ENCODE data around the gene LRRTM3.

DNA sequence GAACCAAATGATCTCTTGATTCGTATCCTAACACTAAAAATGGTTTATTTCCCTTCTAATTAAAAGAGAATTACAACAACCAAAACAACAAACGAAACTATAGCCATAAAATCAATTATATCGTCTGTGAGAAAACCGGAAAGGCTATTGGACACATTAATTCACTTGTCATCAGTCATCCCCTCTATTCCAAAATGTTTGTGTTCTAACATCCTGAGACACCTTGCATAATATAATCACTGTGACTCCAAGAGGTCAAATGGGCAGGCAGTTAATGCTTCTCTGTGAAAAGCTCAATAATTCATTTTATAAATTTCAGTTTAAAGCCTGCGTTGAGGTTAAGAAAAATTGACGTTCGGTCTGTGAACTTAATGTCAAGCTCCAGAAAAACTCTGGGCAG is 463 bp upstream of the LRRTM3 start:
- TF ChIP-seq, protein P1, sequence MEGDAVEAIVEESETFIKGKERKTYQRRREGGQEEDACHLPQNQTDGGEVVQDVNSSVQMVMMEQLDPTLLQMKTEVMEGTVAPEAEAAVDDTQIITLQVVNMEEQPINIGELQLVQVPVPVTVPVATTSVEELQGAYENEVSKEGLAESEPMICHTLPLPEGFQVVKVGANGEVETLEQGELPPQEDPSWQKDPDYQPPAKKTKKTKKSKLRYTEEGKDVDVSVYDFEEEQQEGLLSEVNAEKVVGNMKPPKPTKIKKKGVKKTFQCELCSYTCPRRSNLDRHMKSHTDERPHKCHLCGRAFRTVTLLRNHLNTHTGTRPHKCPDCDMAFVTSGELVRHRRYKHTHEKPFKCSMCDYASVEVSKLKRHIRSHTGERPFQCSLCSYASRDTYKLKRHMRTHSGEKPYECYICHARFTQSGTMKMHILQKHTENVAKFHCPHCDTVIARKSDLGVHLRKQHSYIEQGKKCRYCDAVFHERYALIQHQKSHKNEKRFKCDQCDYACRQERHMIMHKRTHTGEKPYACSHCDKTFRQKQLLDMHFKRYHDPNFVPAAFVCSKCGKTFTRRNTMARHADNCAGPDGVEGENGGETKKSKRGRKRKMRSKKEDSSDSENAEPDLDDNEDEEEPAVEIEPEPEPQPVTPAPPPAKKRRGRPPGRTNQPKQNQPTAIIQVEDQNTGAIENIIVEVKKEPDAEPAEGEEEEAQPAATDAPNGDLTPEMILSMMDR (IDR thresholded peaks at IDR 0.05; ENCODE audit: low read depth, low read length): no peak
- TF ChIP-seq POLR2A (IDR thresholded peaks at IDR 0.05; ENCODE audit: extremely low read depth, insufficient read length) (no peak), MYC (IDR thresholded peaks at IDR 0.05; ENCODE audit: low read depth, low read length) (no peak)
- TF ChIP-seq, protein P2, sequence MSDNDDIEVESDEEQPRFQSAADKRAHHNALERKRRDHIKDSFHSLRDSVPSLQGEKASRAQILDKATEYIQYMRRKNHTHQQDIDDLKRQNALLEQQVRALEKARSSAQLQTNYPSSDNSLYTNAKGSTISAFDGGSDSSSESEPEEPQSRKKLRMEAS (IDR thresholded peaks at IDR 0.05; ENCODE audit: low read depth, low read length): no peak

Data from NB4 (cell line).